ENCODE measurements around the gene KIF7.
"Not testable (repeated sequence)": the region's sequence is repeated elsewhere in the genome, so short reads cannot be mapped to it uniquely, and the experiment has no call there.

The KIF7 gene

GRCh38 chr15:89654847-89655805 lies at the start of gene KIF7:
Gene KIF7, minus strand, starts transcription at chr15:89655467. Its CDS starts 2,537 bp downstream, at chr15:89652930.
- peak; percentile 16 for DNase-seq (ENCODE audit: low spot score)

GRCh38 chr15:89704411-89704810 lies 49.1 kb upstream of the KIF7 start:
- no peak for DNase-seq (ENCODE audit: low spot score)

- no peak for DNase-seq (ENCODE audit: low spot score)
Observed at GRCh38 chr15:89695198-89695597, 39.9 kb upstream of the KIF7 start.

GRCh38 chr15:89693696-89694095 lies 38.4 kb upstream of the KIF7 start:
- no peak for DNase-seq (ENCODE audit: low spot score)

- no peak for DNase-seq (ENCODE audit: low spot score)
Observed at GRCh38 chr15:89693091-89693490, 37.8 kb upstream of the KIF7 start.

GRCh38 chr15:89690276-89691218 lies 35.3 kb upstream of the KIF7 start, which contains the start of the genes PEX11A and WDR93:
Gene PEX11A, minus strand, starts transcription at chr15:89690754. Its CDS starts 122 bp downstream, at chr15:89690632.
Gene WDR93, plus strand, starts transcription at chr15:89690811. Its CDS starts 10,936 bp downstream, at chr15:89701747.
- peak; percentile 86 for DNase-seq (ENCODE audit: low spot score)

GRCh38 chr15:89689930-89690275 lies 34.6 kb upstream of the KIF7 start:
- DNase-seq (ENCODE audit: low spot score), result not testable (repeated sequence)

- no peak for DNase-seq (ENCODE audit: low spot score)
Observed at GRCh38 chr15:89686522-89686921, 31.3 kb upstream of the KIF7 start.

GRCh38 chr15:89685995-89686394 lies 30.7 kb upstream of the KIF7 start:
- no peak for DNase-seq (ENCODE audit: low spot score)

- DNase-seq (ENCODE audit: low spot score), result no peak
Observed at GRCh38 chr15:89681146-89681545, 25.9 kb upstream of the KIF7 start.

GRCh38 chr15:89680282-89680873 lies 25.1 kb upstream of the KIF7 start:
- no peak for DNase-seq (ENCODE audit: low spot score)

- no peak for DNase-seq (ENCODE audit: low spot score)
Observed at GRCh38 chr15:89679212-89679611, 23.9 kb upstream of the KIF7 start, which contains the start of gene PLIN1. Gene PLIN1, minus strand, starts transcription at chr15:89679367. Its CDS starts 1,878 bp downstream, at chr15:89677489.

- DNase-seq (ENCODE audit: low spot score), result no peak
Observed at GRCh38 chr15:89677381-89677780, 22.1 kb upstream of the KIF7 start.

GRCh38 chr15:89675606-89676005 lies 20.3 kb upstream of the KIF7 start:
- DNase-seq (ENCODE audit: low spot score), result no peak

- DNase-seq (ENCODE audit: low spot score), result no peak
Observed at GRCh38 chr15:89674526-89674925, 19.3 kb upstream of the KIF7 start.

- DNase-seq (ENCODE audit: low spot score), result no peak
Observed at GRCh38 chr15:89673165-89673512, 17.9 kb upstream of the KIF7 start.

- no peak for DNase-seq (ENCODE audit: low spot score)
Observed at GRCh38 chr15:89672221-89673164, 17.2 kb upstream of the KIF7 start.

GRCh38 chr15:89671687-89672086 lies 16.4 kb upstream of the KIF7 start:
- DNase-seq (ENCODE audit: low spot score), result no peak

GRCh38 chr15:89670971-89671560 lies 15.8 kb upstream of the KIF7 start:
- DNase-seq (ENCODE audit: low spot score), result no peak

- no peak for DNase-seq (ENCODE audit: low spot score)
Observed at GRCh38 chr15:89669941-89670340, 14.7 kb upstream of the KIF7 start.

All from kidney tubule cell (primary cell).